ENCODE measurements around the gene TCAF1. TPM values are rescaled to one million over a fixed set of nuclear protein-coding genes. Genes with fewer than 3 reads are reported as not detected.

TCAF1 gene
- total RNA-seq: 10 to 100 TPM in 3 of 4 donors, 1 to 10 TPM in 1; 8.6 to 38.6 (median 33.1) TPM

DNA sequence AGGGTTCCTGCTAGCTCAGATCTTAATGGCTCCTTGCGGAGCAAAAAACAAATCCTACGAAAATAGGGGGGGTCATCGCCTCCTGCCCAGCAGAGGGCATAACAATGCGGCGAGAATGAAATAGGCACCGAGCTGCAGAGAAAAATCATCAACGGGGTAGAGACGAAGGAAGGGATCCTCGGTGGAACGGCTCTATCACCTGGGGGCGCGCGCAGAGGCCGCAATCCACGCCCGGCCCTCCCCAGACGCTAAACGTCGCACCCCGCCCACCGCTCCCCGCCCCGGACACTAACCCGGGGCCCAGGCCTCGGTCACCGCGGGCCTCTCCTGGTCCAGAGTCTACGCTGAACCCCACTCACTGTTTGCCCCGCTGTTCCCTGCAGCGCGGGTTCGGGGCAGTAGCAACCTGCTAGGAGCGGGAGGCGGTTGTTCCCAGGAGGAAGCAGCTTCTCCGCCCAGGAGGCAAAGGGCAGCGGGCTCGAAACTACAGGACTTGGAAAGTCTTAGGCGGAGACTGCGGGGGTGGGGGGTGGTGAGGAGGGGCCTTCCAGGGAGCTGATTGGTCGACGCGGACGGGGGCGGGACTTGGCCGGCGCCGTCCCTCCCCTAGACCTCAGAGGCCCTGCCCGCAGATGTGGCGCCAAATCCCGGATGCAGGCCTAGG lies at the start of gene TCAF1:
Gene TCAF1, minus strand, starts transcription at position 509 of the 664 bp plus-strand sequence. CDS start 25,568 bp downstream, outside the sequence.
- intact Hi-C loops (cut with DNase I; ENCODE audit: low total_unique reads) (loop anchor here (2.0 kb wide), 1 partner anchor 21 kb away; no protein-coding TSS in a partner anchor), in situ Hi-C loops (cut with MboI; ENCODE audit: low pct_ligation_motif_present in 1 of 4, low pct_unique_long_range_greater_than_20kb in 1 of 4, low sequenced_read_pairs in 3 of 4) (no loop called here)
- peak; percentile 97 for DNase-seq
- Histone ChIP-seq H3K9me3 (no peaks in the 10 kb centered on the region), H3K27me3 (no peaks in the 10 kb centered on the region), H3K36me3 (no peaks in the 10 kb centered on the region), H3K27ac (peak within 1 kb of the TSS; percentile 89 to 96 (median 93)), H3K4me1 (peaks cover 11 to 34% (median 20%) of the 10 kb centered on the region in 4 donors), H3K4me3 (peak within 1 kb of the TSS; percentile 53 to 68 (median 64))
- WGBS, 2 donors (ENCODE audit: low coverage in 1 of 2): 0% methylated on average over 40 of the region's 50 CpGs; no CpG with 5 or more reads in 1 of the 2 donors
- TF ChIP-seq POLR2AphosphoS5 (IDR thresholded peaks at IDR 0.05) (peak; percentile 84 to 91 (median 88)), EP300 (IDR thresholded peaks at IDR 0.05; ENCODE audit: low read depth) (no peak), POLR2A (IDR thresholded peaks at IDR 0.05) (peak; percentile 84)
- TF ChIP-seq, protein P1, sequence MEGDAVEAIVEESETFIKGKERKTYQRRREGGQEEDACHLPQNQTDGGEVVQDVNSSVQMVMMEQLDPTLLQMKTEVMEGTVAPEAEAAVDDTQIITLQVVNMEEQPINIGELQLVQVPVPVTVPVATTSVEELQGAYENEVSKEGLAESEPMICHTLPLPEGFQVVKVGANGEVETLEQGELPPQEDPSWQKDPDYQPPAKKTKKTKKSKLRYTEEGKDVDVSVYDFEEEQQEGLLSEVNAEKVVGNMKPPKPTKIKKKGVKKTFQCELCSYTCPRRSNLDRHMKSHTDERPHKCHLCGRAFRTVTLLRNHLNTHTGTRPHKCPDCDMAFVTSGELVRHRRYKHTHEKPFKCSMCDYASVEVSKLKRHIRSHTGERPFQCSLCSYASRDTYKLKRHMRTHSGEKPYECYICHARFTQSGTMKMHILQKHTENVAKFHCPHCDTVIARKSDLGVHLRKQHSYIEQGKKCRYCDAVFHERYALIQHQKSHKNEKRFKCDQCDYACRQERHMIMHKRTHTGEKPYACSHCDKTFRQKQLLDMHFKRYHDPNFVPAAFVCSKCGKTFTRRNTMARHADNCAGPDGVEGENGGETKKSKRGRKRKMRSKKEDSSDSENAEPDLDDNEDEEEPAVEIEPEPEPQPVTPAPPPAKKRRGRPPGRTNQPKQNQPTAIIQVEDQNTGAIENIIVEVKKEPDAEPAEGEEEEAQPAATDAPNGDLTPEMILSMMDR (IDR thresholded peaks at IDR 0.05): peak in 4 of 5 experiments; percentile 8 to 51 (median 22)

- TF ChIP-seq POLR2A (IDR thresholded peaks at IDR 0.05): no peak
- TF ChIP-seq, protein P1 (IDR thresholded peaks at IDR 0.05): no peak
- no peak for TF ChIP-seq POLR2AphosphoS5 (IDR thresholded peaks at IDR 0.05)
- TF ChIP-seq EP300 (IDR thresholded peaks at IDR 0.05; ENCODE audit: low read depth): no peak
- in situ Hi-C loops (cut with MboI; ENCODE audit: low pct_ligation_motif_present in 1 of 4, low pct_unique_long_range_greater_than_20kb in 1 of 4, low sequenced_read_pairs in 3 of 4): no loop called here
- H3K27me3 ChIP-seq: no peaks in the 10 kb centered on the region
- H3K27ac ChIP-seq: no peak overlapping the region
- no peak for DNase-seq
- H3K36me3 ChIP-seq: no peaks in the 10 kb centered on the region
- no peaks in the 10 kb centered on the region for H3K9me3 ChIP-seq
- intact Hi-C loops (cut with DNase I; ENCODE audit: low total_unique reads): loop anchor here (5.0 kb wide), 1 partner anchor 484 kb away; no protein-coding TSS in a partner anchor
- WGBS, 2 donors (ENCODE audit: low coverage in 1 of 2): 33 to 53% methylated on average over 2 of the region's 2 CpGs
- H3K4me3 ChIP-seq: no peak overlapping the region
- H3K4me1 ChIP-seq: no peaks in the 10 kb centered on the region
These were observed 46.8 kb upstream of the TCAF1 start for GRCh38 chr7:143948733-143949132.

- in situ Hi-C loops (cut with MboI; ENCODE audit: low pct_ligation_motif_present in 1 of 4, low pct_unique_long_range_greater_than_20kb in 1 of 4, low sequenced_read_pairs in 3 of 4): no loop called here
- H3K4me3 ChIP-seq: no peak overlapping the region
- intact Hi-C loops (cut with DNase I; ENCODE audit: low total_unique reads): loop anchor here (5.0 kb wide), 1 partner anchor 485 kb away; no protein-coding TSS in a partner anchor
- WGBS, 2 donors (ENCODE audit: low coverage in 1 of 2): 71 to 77% methylated on average over 2 of the region's 2 CpGs
- no peak for DNase-seq
- TF ChIP-seq, protein P1 (IDR thresholded peaks at IDR 0.05): no peak
- TF ChIP-seq POLR2AphosphoS5 (IDR thresholded peaks at IDR 0.05) (no peak), POLR2A (IDR thresholded peaks at IDR 0.05) (no peak), EP300 (IDR thresholded peaks at IDR 0.05; ENCODE audit: low read depth) (no peak)
- no peaks in the 10 kb centered on the region for H3K27me3 ChIP-seq
- H3K9me3 ChIP-seq: no peaks in the 10 kb centered on the region
- H3K27ac ChIP-seq: no peak overlapping the region
- no peaks in the 10 kb centered on the region for H3K36me3 ChIP-seq
- no peaks in the 10 kb centered on the region for H3K4me1 ChIP-seq
These were observed 45.1 kb upstream of the TCAF1 start for GRCh38 chr7:143947111-143947510.

DNA sequence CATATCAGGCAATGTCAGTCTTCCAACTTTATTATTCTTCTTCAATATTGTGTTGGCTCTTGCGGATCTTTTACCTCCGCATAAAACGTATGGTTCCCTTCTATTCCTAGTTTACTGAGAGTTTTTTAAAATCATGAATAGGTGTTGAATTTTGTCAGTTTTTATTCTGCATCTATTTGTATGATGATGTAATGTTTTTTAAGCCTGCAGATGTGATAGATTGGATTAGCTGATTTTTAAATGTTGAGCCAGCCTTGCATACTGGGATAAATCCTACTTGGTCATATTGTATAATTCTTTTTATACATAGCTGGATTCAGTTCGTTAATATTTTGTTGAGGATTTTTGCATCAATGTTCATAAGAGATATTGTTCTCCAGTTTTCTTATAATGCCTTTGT lies 43.4 kb upstream of the TCAF1 start:
- no peaks in the 10 kb centered on the region for H3K4me1 ChIP-seq
- in situ Hi-C loops (cut with MboI; ENCODE audit: low pct_ligation_motif_present in 1 of 4, low pct_unique_long_range_greater_than_20kb in 1 of 4, low sequenced_read_pairs in 3 of 4) (no loop called here), intact Hi-C loops (cut with DNase I; ENCODE audit: low total_unique reads) (loop anchor here (5.0 kb wide), 1 partner anchor 487 kb away; no protein-coding TSS in a partner anchor)
- no peak for TF ChIP-seq EP300 (IDR thresholded peaks at IDR 0.05; ENCODE audit: low read depth)
- TF ChIP-seq, protein P1 (IDR thresholded peaks at IDR 0.05): no peak
- no peak for TF ChIP-seq POLR2AphosphoS5 (IDR thresholded peaks at IDR 0.05)
- TF ChIP-seq POLR2A (IDR thresholded peaks at IDR 0.05): no peak
- H3K27me3 ChIP-seq: no peaks in the 10 kb centered on the region
- no peak overlapping the region for H3K4me3 ChIP-seq
- DNase-seq: no peak
- H3K36me3 ChIP-seq: no peaks in the 10 kb centered on the region
- 85 to 91% methylated on average over 4 of the region's 4 CpGs for WGBS, 2 donors (ENCODE audit: low coverage in 1 of 2)
- H3K9me3 ChIP-seq: no peaks in the 10 kb centered on the region
- H3K27ac ChIP-seq: no peak overlapping the region

All from transverse colon (tissue), 4 donors.